ENCODE results near the gene MS4A4A.

MS4A4A gene

GRCh38 chr11:60280412-60280811 lies at the start of gene MS4A4A:
TSS of gene MS4A4A (plus strand) at chr11:60280666. CDS start at chr11:60280676, 10 bp downstream.
- Histone ChIP-seq H3K27ac (ENCODE audit: low read length) (no peak within 1 kb of the TSS), H3K36me3 (ENCODE audit: control insufficient read depth, insufficient read depth, low read length) (no peaks in the 10 kb centered on the region), H3K4me3 (ENCODE audit: low read length) (no peak within 1 kb of the TSS), H3K27me3 (ENCODE audit: control insufficient read depth, insufficient read depth, low read length) (no peaks in the 10 kb centered on the region), H3K9me3 (ENCODE audit: control insufficient read depth, insufficient read depth, low read length) (no peaks in the 10 kb centered on the region), H3K4me1 (ENCODE audit: control insufficient read depth, insufficient read depth, low read length) (0 out of 2 replicates have a peak, but pooled peaks cover 2% of the 10 kb centered on the region)
- no peak for DNase-seq (ENCODE audit: low read depth, low spot score)
- no CpG with 5 or more reads among the region's 3 CpGs for WGBS (ENCODE audit: insufficient coverage, insufficient read length)

- no peak overlapping the region for H3K27ac ChIP-seq (ENCODE audit: low read length)
- H3K9me3 ChIP-seq (ENCODE audit: control insufficient read depth, insufficient read depth, low read length), result no peaks in the 10 kb centered on the region
- DNase-seq (ENCODE audit: low read depth, low spot score), result no peak
- no peaks in the 10 kb centered on the region for H3K36me3 ChIP-seq (ENCODE audit: control insufficient read depth, insufficient read depth, low read length)
- no peak overlapping the region for H3K4me3 ChIP-seq (ENCODE audit: low read length)
- WGBS (ENCODE audit: insufficient coverage, insufficient read length), result no CpG with 5 or more reads among the region's 1 CpG
- no peaks in the 10 kb centered on the region for H3K4me1 ChIP-seq (ENCODE audit: control insufficient read depth, insufficient read depth, low read length)
- H3K27me3 ChIP-seq (ENCODE audit: control insufficient read depth, insufficient read depth, low read length), result no peaks in the 10 kb centered on the region
Measured at GRCh38 chr11:60230681-60231080, 49.8 kb upstream of the MS4A4A start.

GRCh38 chr11:60235321-60235720 lies 45.1 kb upstream of the MS4A4A start:
- Histone ChIP-seq H3K27me3 (ENCODE audit: control insufficient read depth, insufficient read depth, low read length) (no peaks in the 10 kb centered on the region), H3K36me3 (ENCODE audit: control insufficient read depth, insufficient read depth, low read length) (no peaks in the 10 kb centered on the region), H3K4me1 (ENCODE audit: control insufficient read depth, insufficient read depth, low read length) (no peaks in the 10 kb centered on the region), H3K27ac (ENCODE audit: low read length) (no peak overlapping the region), H3K4me3 (ENCODE audit: low read length) (no peak overlapping the region), H3K9me3 (ENCODE audit: control insufficient read depth, insufficient read depth, low read length) (no peaks in the 10 kb centered on the region)
- WGBS (ENCODE audit: insufficient coverage, insufficient read length), result no CpG with 5 or more reads among the region's 3 CpGs
- DNase-seq (ENCODE audit: low read depth, low spot score), result no peak

GRCh38 chr11:60240662-60241061 lies 39.8 kb upstream of the MS4A4A start:
- Histone ChIP-seq H3K4me1 (ENCODE audit: control insufficient read depth, insufficient read depth, low read length) (no peaks in the 10 kb centered on the region), H3K4me3 (ENCODE audit: low read length) (no peak overlapping the region), H3K9me3 (ENCODE audit: control insufficient read depth, insufficient read depth, low read length) (no peaks in the 10 kb centered on the region), H3K27me3 (ENCODE audit: control insufficient read depth, insufficient read depth, low read length) (no peaks in the 10 kb centered on the region), H3K36me3 (ENCODE audit: control insufficient read depth, insufficient read depth, low read length) (no peaks in the 10 kb centered on the region), H3K27ac (ENCODE audit: low read length) (no peak overlapping the region)
- no CpG with 5 or more reads among the region's 5 CpGs for WGBS (ENCODE audit: insufficient coverage, insufficient read length)
- DNase-seq (ENCODE audit: low read depth, low spot score), result no peak

GRCh38 chr11:60241786-60242185 lies 38.7 kb upstream of the MS4A4A start:
- Histone ChIP-seq H3K4me3 (ENCODE audit: low read length) (no peak overlapping the region), H3K27ac (ENCODE audit: low read length) (no peak overlapping the region), H3K9me3 (ENCODE audit: control insufficient read depth, insufficient read depth, low read length) (no peaks in the 10 kb centered on the region), H3K36me3 (ENCODE audit: control insufficient read depth, insufficient read depth, low read length) (no peaks in the 10 kb centered on the region), H3K27me3 (ENCODE audit: control insufficient read depth, insufficient read depth, low read length) (no peaks in the 10 kb centered on the region), H3K4me1 (ENCODE audit: control insufficient read depth, insufficient read depth, low read length) (no peaks in the 10 kb centered on the region)
- no peak for DNase-seq (ENCODE audit: low read depth, low spot score)
- WGBS (ENCODE audit: insufficient coverage, insufficient read length), result no CpG with 5 or more reads among the region's 3 CpGs

- Histone ChIP-seq H3K4me1 (ENCODE audit: control insufficient read depth, insufficient read depth, low read length) (no peaks in the 10 kb centered on the region), H3K4me3 (ENCODE audit: low read length) (no peak within 1 kb of the TSS), H3K9me3 (ENCODE audit: control insufficient read depth, insufficient read depth, low read length) (no peaks in the 10 kb centered on the region), H3K36me3 (ENCODE audit: control insufficient read depth, insufficient read depth, low read length) (no peaks in the 10 kb centered on the region), H3K27ac (ENCODE audit: low read length) (no peak within 1 kb of the TSS), H3K27me3 (ENCODE audit: control insufficient read depth, insufficient read depth, low read length) (no peaks in the 10 kb centered on the region)
- DNase-seq (ENCODE audit: low read depth, low spot score), result no peak
- WGBS (ENCODE audit: insufficient coverage, insufficient read length), result no CpG with 5 or more reads among the region's 5 CpGs
Measured at GRCh38 chr11:60242740-60243239, 37.7 kb upstream of the MS4A4A start, which contains the start of gene MS4A4E. TSS of gene MS4A4E (minus strand) at chr11:60243137. CDS start at chr11:60230055, 13,082 bp downstream.

- Histone ChIP-seq H3K36me3 (ENCODE audit: control insufficient read depth, insufficient read depth, low read length) (no peaks in the 10 kb centered on the region), H3K27me3 (ENCODE audit: control insufficient read depth, insufficient read depth, low read length) (no peaks in the 10 kb centered on the region), H3K4me3 (ENCODE audit: low read length) (no peak overlapping the region), H3K9me3 (ENCODE audit: control insufficient read depth, insufficient read depth, low read length) (peaks cover 2% of the 10 kb centered on the region; the same call in 1 of the 2 replicates), H3K27ac (ENCODE audit: low read length) (no peak overlapping the region), H3K4me1 (ENCODE audit: control insufficient read depth, insufficient read depth, low read length) (no peaks in the 10 kb centered on the region)
- DNase-seq (ENCODE audit: low read depth, low spot score), result peak; percentile 18
- no CpG with 5 or more reads among the region's 6 CpGs for WGBS (ENCODE audit: insufficient coverage, insufficient read length)
Measured at GRCh38 chr11:60251485-60252212, 28.8 kb upstream of the MS4A4A start.

GRCh38 chr11:60252213-60253108 lies 28.0 kb upstream of the MS4A4A start:
- Histone ChIP-seq H3K4me3 (ENCODE audit: low read length) (no peak overlapping the region), H3K4me1 (ENCODE audit: control insufficient read depth, insufficient read depth, low read length) (no peaks in the 10 kb centered on the region), H3K27me3 (ENCODE audit: control insufficient read depth, insufficient read depth, low read length) (no peaks in the 10 kb centered on the region), H3K36me3 (ENCODE audit: control insufficient read depth, insufficient read depth, low read length) (no peaks in the 10 kb centered on the region), H3K9me3 (ENCODE audit: control insufficient read depth, insufficient read depth, low read length) (peaks cover 2% of the 10 kb centered on the region; the same call in 1 of the 2 replicates), H3K27ac (ENCODE audit: low read length) (no peak overlapping the region)
- no CpG with 5 or more reads among the region's 2 CpGs for WGBS (ENCODE audit: insufficient coverage, insufficient read length)
- no peak for DNase-seq (ENCODE audit: low read depth, low spot score)

- WGBS (ENCODE audit: insufficient coverage, insufficient read length), result no CpG with 5 or more reads among the region's 4 CpGs
- Histone ChIP-seq H3K27me3 (ENCODE audit: control insufficient read depth, insufficient read depth, low read length) (no peaks in the 10 kb centered on the region), H3K9me3 (ENCODE audit: control insufficient read depth, insufficient read depth, low read length) (peaks cover 2% of the 10 kb centered on the region; the same call in 1 of the 2 replicates), H3K36me3 (ENCODE audit: control insufficient read depth, insufficient read depth, low read length) (no peaks in the 10 kb centered on the region), H3K4me1 (ENCODE audit: control insufficient read depth, insufficient read depth, low read length) (no peaks in the 10 kb centered on the region), H3K4me3 (ENCODE audit: low read length) (no peak overlapping the region), H3K27ac (ENCODE audit: low read length) (no peak overlapping the region)
- no peak for DNase-seq (ENCODE audit: low read depth, low spot score)
Measured at GRCh38 chr11:60257956-60258722, 22.3 kb upstream of the MS4A4A start.

GRCh38 chr11:60261014-60261413 lies 19.5 kb upstream of the MS4A4A start:
- Histone ChIP-seq H3K9me3 (ENCODE audit: control insufficient read depth, insufficient read depth, low read length) (no peaks in the 10 kb centered on the region), H3K27ac (ENCODE audit: low read length) (no peak overlapping the region), H3K4me3 (ENCODE audit: low read length) (no peak overlapping the region), H3K27me3 (ENCODE audit: control insufficient read depth, insufficient read depth, low read length) (no peaks in the 10 kb centered on the region), H3K4me1 (ENCODE audit: control insufficient read depth, insufficient read depth, low read length) (no peaks in the 10 kb centered on the region), H3K36me3 (ENCODE audit: control insufficient read depth, insufficient read depth, low read length) (no peaks in the 10 kb centered on the region)
- DNase-seq (ENCODE audit: low read depth, low spot score), result no peak
- WGBS (ENCODE audit: insufficient coverage, insufficient read length), result no CpG with 5 or more reads among the region's 4 CpGs
